HG02870 (cell line): ENCODE measurements around the gene USP34.
"Not testable (repeated sequence)": the region's sequence is repeated elsewhere in the genome, so short reads cannot be mapped to it uniquely, and the experiment has no call there.

Source experiments
- ATAC-seq: cut with Tn5 transposase; IDR thresholded peaks from one replicate; pipeline ENCODE4 v1.9.1; 2021; ENCODE audit warnings: mild to moderate bottlenecking, moderate library complexity; ENCODE audit not compliant: unreplicated experiment

Gene USP34

DNA sequence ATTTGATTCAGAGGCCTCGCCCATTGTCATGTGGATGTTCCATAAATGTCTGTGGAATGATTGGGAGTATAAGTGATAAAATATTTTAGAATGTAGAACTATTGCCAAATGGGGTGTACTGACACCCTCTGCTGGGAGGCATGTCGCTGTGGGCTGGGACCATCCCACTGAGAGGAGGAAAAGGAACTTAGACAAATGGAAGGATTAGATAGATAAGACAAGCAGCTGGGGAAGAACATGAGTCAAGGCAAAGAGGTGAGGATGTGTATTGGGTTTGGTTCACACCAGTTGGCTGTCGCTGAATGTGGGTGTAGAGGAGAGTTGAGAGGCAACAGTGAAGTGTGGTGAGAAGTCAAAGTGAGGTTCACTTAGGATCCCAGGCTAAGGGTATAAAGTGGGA lies 304.9 kb downstream of the USP34 start:
- ATAC-seq: no peak

DNA sequence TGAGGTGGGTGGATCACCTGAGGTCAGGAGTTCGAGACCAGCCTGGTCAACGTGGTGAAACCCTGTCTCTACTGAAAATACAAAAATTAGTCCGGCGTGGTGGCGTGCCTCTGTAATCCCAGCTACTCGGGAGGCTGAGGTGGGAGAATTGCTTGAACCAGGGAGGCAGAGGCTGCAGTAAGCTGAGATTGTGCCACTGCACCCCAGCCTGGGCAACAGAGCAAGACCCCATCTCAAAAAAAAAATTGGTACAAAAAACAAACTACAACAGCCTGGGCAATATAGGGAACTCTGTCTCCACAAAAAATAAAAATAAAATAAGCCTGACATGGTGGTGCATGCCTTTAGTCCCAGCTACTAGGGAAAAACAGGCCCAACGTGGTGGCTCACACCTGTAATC lies 305.8 kb downstream of the USP34 start:
- not testable (repeated sequence) for ATAC-seq

DNA sequence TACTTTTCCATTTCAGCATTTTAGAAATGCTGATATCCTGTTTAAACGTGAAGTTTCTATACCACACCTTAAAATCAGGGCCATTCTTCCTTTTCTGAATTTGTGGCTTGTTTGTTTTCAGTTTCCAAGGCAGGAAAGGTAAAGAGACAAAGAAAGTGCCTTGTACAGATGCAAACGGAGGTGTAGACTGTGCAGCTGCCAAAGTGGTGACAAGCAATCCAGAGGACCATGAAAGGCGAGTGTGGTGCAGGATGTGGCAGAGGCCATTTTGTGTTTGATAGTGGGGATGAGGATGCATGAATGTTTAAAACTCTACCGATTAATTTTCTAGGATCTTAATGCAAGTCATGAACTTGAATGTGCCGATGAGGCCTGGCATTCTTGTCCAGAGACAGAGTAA lies 308.2 kb downstream of the USP34 start:
- no peak for ATAC-seq

DNA sequence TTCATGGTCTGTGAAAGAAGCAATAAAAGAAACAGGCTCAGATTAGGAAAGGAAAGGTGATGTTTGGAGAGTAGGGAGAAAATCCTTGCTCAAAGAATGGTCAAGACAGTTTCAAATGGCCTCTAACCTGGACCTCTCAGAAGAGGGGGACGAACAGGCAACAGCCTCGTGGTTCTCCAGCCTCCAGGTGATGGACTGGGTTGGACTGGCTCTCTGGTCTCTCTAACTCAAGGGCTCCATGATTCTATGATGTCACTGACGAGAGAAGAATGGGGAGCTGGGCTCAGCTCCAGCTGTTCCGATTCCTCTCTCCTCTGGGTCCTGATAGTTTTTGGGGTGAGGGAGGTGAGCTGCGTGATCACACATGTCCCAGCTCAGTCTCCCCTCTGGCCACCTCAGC lies 309.0 kb downstream of the USP34 start, which contains the start of gene C2orf74:
TSS of gene C2orf74 (plus strand) at position 301 of the 400 bp plus-strand sequence. CDS start 327 bp downstream, outside the sequence.
- no peak for ATAC-seq

DNA sequence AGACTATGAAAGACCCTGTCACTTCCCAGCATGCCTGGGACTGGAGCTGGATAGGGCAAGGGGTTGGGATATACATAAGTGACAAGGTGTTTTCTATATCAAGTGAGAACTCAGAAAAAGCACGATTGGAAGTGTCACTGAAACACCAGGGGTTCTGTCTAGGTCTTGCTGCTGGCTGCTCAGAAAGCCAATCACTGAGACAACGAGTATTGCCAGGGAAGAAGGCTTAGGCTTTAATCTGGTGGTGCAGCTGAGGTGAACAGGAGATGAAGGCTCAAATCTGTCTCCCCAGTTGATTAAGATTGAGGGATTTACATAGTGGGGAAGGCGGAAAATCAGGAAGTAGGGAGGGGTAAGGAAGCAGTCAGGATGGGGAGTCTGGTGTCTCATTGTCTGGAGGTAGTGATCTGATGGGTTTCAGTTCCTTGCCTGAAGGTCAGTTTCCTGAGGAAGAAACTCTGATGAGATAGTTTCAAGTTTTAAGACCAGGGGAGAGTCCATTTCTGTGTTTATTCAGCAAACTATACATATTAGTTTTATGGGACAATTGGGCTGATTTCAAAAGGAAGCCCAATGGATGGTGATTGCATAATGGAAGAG lies 312.4 kb downstream of the USP34 start:
- no peak for ATAC-seq

DNA sequence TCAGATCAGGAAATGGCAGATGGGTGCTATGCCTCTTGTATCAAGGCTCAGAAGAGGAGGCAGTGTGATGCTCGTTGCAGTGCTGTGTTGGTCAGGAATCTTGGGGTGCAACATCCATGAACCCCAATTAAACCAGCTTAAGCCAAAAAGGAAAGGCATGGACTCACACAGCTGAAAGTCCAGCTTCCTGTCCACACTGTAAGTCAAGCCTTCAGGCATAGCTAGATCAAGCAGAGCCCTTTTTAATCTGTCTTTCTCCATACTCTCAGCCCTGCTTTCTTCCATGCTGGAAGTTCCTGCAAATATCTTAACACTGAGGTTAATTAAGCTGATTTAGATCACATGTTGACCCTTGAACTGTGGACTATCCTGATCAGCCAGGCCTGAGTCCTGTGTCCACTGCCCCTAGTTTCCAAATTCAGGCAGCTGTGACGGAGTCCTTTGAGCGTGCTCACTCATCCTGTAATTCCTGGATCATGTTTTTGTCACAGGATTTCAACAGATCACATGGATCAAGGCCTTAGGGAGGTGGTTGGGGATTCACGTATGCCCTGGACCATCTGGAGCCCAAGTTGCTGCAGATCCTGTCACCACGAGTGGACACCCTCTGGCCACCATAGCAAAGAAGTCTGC lies 313.4 kb downstream of the USP34 start:
- ATAC-seq: no peak

DNA sequence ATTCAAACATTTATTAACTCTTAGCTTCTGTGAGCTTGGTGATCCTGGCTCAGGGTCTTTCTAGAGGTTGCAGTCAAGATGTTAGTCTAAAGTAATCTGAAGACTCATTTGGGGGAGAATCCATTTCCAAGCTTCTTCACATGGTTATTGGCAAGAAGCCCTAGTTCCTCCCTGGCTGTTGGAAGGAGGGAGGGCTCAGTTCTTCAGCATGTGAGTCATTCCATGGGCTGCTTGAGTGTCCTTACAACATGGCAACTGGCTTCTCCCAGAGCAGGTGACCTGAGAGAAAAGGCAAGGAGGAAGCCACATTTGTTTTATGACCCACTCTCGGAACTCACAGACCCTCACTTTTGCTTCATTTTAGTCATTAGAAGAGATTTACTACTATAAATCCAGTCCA lies 319.5 kb downstream of the USP34 start:
- no peak for ATAC-seq

DNA sequence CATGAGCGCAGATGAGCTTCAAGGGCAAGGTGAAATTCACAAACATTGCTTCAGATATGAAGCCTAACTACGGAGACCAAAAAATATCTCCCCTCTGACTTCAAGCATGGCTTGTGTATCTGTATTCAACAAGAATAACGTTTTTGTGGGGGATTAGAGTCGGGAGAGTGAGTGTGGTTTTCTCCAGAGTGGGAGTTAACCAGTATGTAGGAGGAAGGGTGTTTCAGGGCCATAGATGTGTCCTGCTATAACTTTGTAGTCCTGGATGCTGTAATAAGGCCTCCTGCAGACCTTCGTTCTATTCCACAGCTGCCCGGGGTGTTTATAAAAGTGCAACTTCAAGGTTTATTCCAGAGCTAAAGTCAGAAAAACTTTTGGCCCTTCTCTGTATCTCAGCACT lies 321.8 kb downstream of the USP34 start:
- no peak for ATAC-seq

DNA sequence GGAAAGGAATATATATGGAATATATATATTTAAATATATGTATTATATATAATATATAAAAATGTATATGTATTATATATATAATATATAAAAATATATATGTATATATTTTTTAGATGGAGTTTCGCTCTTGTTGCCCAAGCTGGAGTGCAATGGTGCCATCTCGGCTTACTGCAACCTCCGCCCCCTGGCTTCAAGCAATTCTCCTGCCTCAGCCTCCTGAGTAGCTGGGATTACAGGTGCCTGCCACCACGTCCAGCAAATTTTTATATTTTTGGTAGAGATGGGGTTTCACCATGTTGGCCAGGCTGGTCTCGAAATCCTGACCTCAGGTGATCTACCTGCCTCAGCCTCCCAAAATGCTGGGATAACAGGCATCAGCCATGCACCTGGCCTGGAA lies 322.8 kb downstream of the USP34 start:
- ATAC-seq: not testable (repeated sequence)

DNA sequence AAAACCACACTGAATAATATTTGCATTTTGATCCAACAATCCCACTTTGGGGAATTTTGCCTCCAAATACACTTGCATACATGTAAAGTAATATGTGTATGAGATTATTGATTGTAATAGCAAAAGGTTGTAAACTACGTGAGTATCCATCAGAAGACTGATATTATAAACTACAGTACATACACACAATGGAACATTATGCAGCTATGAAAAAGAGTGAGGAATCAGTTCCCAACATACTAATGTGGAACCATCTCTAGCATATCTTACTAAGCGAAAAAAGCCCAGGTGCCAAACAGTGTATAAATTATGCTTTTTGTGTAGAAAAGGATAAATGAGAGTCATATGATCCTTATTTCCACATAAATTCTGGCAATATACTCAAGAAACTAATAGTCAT lies 324.9 kb downstream of the USP34 start:
- ATAC-seq: no peak

DNA sequence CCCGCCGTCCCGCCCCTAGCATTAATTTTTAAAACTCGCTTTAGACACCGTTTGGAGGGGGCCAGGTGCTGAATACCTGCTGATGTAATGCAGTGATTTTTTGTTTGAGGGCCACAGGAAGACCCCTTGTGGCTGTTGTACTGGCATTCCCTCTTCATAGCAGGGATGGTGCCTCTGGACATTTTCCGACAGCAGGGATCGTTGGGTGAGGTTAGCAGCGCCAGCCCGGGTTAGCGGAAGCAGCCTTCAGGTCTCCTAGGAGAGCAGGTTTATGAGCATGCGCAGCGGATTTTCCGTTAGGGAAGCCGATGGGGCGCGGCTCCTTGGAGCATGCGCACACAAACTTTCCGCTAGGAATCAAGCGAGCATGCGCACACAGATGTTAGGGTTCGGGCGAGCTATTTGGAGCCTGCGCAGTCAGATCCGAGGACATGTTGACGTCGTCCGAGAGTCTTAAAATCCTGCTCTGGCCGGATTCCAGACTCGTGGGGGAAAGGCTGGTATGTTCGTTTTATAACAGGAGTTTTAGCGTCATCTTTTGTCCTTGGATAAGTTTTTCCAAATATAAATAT lies 326.1 kb downstream of the USP34 start:
- peak; percentile 92 for ATAC-seq

DNA sequence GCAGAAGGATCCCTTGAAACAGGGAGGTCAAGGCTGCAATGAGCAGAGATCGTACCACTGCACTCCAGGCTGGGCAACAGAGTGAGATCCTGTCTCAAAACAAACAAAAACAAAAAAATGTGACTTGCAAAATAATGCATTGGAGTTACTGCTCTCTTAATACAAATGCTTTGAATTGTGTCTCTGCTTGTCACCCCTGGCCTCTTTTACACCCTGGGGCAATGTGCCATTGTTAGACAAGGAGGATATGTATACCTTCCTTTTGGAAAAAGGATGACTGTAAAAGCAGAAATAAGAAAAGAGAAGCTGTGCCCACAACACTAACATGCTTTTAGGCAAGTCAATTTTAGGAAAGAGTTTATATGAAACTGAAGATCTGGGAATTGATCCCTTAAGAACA lies 329.7 kb downstream of the USP34 start:
- no peak for ATAC-seq

DNA sequence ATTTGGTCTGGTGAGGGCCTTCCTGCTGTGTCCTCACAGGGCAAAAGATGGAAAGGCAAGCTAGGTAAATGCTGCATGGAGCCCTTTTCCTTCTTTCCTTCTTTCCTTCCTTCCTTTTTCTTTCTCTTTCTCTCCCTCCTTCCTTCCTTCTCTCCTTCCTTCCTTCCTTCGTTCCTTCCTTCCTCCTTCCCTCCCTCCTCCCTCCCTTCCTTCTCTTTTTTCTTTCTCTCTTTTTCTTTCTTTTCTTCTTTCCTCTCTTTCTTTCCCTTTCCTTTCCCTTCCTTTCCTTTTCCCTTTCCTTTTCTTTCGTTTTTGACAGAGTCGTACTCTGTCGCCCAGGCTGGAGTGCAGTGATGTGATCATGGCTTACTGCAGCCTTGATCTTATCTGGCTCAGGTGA lies 332.0 kb downstream of the USP34 start:
- ATAC-seq: no peak
